PC-9 (cell line): ENCODE results near the gene NFX1. TPM values are rescaled to one million over a fixed set of nuclear protein-coding genes. Genes with fewer than 3 reads are reported as not detected.
"Not testable (repeated sequence)": the region's sequence is repeated elsewhere in the genome, so short reads cannot be mapped to it uniquely, and the experiment has no call there.

Experiments
- BruUV-seq: library from RNA; stranded (reverse); fragments of 400-500 nt; replicated peaks from 2 replicates; lab custom pipeline; 2021; lab: Mats Ljungman, UMichigan
- CTCF ChIA-PET: fragments of 300-600 bp; sonication (Branson Sonifier 250); formaldehyde crosslinking; loops from one replicate; lab custom pipeline; 2022; ENCODE audit warnings: antibody characterized with exemption; lab: Charles Lee
- POLR2A ChIA-PET: fragments of 300-600 bp; sonication (Branson Sonifier 250); formaldehyde crosslinking; loops from one replicate; lab custom pipeline; 2022; ENCODE audit warnings: antibody characterized with exemption; ENCODE audit not compliant: unreplicated experiment; lab: Charles Lee
- DNase-seq, 2 experiments: peaks; one replicate each; pipeline versions ENCODE4 v3.0.0 to v3.0.0-alpha.2; 2015 to 2022; ENCODE audit warnings: mixed read lengths in 1 of 2
- H2AFZ ChIP-seq: fragments of 200-600 bp; sonication (generic); 2 replicates; pipeline ENCODE4 v1.8.1; 2017; ENCODE audit warnings: antibody characterized with exemption
- H3F3A ChIP-seq: fragments of 200-600 bp; sonication (generic); 2 replicates; pipeline ENCODE4 v1.8.1; 2017; ENCODE audit warnings: antibody characterized with exemption, mild to moderate bottlenecking, low read depth; ENCODE audit not compliant: insufficient read depth
- H3K27ac ChIP-seq: fragments of 200-600 bp; sonication (generic); 2 replicates; pipeline ENCODE4 v1.6.1; 2016; ENCODE audit warnings: mixed run types
- H3K27me3 ChIP-seq: fragments of 200-600 bp; sonication (generic); 2 replicates; pipeline ENCODE4 v1.6.1; 2016; ENCODE audit warnings: low read depth, mixed run types; ENCODE audit not compliant: insufficient read depth
- H3K36me3 ChIP-seq: fragments of 200-600 bp; sonication (generic); 2 replicates; pipeline ENCODE4 v1.6.1; 2016; ENCODE audit warnings: low read depth, mixed run types
- H3K4me1 ChIP-seq: fragments of 200-600 bp; sonication (generic); replicated peaks from 2 replicates; pipeline ENCODE4 v1.6.1; 2016; ENCODE audit warnings: mixed run types; ENCODE audit not compliant: insufficient read depth
- H3K4me2 ChIP-seq: fragments of 200-600 bp; sonication (generic); 2 replicates; pipeline ENCODE4 v1.6.1; 2017; ENCODE audit warnings: mixed run types
- H3K4me3 ChIP-seq: fragments of 200-600 bp; sonication (generic); 2 replicates; pipeline ENCODE4 v1.6.1; 2016; ENCODE audit warnings: mixed run types
- H3K79me2 ChIP-seq: fragments of 200-600 bp; sonication (generic); 2 replicates; pipeline ENCODE4 v1.6.1; 2017; ENCODE audit warnings: low read depth, mixed run types
- H3K9me2 ChIP-seq: fragments of 200-600 bp; sonication (generic); 2 replicates; pipeline ENCODE4 v1.8.1; 2017; ENCODE audit warnings: mild to moderate bottlenecking; ENCODE audit not compliant: insufficient read depth
- H3K9me3 ChIP-seq: fragments of 200-600 bp; sonication (generic); 2 replicates; pipeline ENCODE4 v1.8.1; 2016; ENCODE audit warnings: low read depth; ENCODE audit not compliant: insufficient read depth
- H4K20me1 ChIP-seq: fragments of 200-600 bp; sonication (generic); 2 replicates; pipeline ENCODE4 v1.8.1; 2017; ENCODE audit not compliant: insufficient read depth
- intact Hi-C: fragments of 100-400 bp; cut with micrococcal nuclease; formaldehyde crosslinking; loops from one replicate; pipeline ENCODE4 v1.10.0; 2022; ENCODE audit not compliant: unreplicated experiment
- total RNA-seq: library from RNA; stranded (reverse); gene quantifications from 2 replicates; pipeline ENCODE4 v1.2.3, GENCODE V29; 2021

Gene NFX1
- total RNA-seq, 1 experiment from 2014 or later = 14.9 TPM

- H3K4me2 ChIP-seq, H3K79me2 ChIP-seq, H3K9me3 ChIP-seq, CTCF ChIA-PET, intact Hi-C loops, POLR2A ChIA-PET, H3F3A ChIP-seq, H3K4me3 ChIP-seq, DNase-seq, H3K27ac ChIP-seq, H3K27me3 ChIP-seq, H3K9me2 ChIP-seq, H3K36me3 ChIP-seq, H4K20me1 ChIP-seq, H3K4me1 ChIP-seq, H2AFZ ChIP-seq, BruUV-seq: not testable (repeated sequence)
Observed at GRCh38 chr9:33383396-33383795, 93.1 kb downstream of the NFX1 start.

GRCh38 chr9:33385536-33385935 is 95.2 kb downstream of the NFX1 start:
- H3K27ac ChIP-seq, H3K4me3 ChIP-seq, H3K27me3 ChIP-seq, H3K4me2 ChIP-seq, H2AFZ ChIP-seq, H4K20me1 ChIP-seq, DNase-seq, H3K9me3 ChIP-seq, H3K9me2 ChIP-seq, CTCF ChIA-PET, H3F3A ChIP-seq, H3K36me3 ChIP-seq, BruUV-seq, POLR2A ChIA-PET, intact Hi-C loops, H3K4me1 ChIP-seq, H3K79me2 ChIP-seq: not testable (repeated sequence)

- POLR2A ChIA-PET, BruUV-seq: not testable (repeated sequence)
Observed at GRCh38 chr9:33385979-33386640, 95.8 kb downstream of the NFX1 start.

DNA sequence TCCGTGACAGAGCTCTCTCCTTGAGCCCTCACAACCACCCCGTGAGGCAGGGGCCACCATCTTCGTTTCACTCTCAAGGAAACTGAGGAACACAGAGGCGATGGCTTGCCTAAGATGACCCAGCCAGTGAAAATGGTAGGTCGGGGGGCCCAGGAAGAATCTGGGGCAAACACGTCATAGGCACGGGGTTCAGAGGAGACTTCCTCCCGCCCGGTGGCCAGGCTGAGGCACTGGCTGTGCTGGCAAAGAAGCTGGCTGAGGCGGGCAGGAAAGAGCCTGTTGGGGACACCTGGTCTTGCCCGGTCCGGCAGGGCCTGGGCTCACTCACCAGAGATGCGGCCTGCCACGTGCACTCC is 96.3 kb downstream of the NFX1 start:
- H3K4me2 ChIP-seq, H3K36me3 ChIP-seq, H3F3A ChIP-seq, CTCF ChIA-PET, BruUV-seq, H2AFZ ChIP-seq, intact Hi-C loops, DNase-seq, H3K79me2 ChIP-seq, H3K4me1 ChIP-seq, H3K27ac ChIP-seq, H3K27me3 ChIP-seq, H3K9me2 ChIP-seq, H3K4me3 ChIP-seq, H3K9me3 ChIP-seq, POLR2A ChIA-PET, H4K20me1 ChIP-seq: not testable (repeated sequence)

More at GRCh38 chr9:33385979-33386640, 95.8 kb downstream of the NFX1 start:
- H3K4me3 ChIP-seq, H3K27me3 ChIP-seq, DNase-seq, H3K4me2 ChIP-seq, H3K79me2 ChIP-seq, H3K4me1 ChIP-seq, intact Hi-C loops, H3K9me2 ChIP-seq, H4K20me1 ChIP-seq, H3F3A ChIP-seq, CTCF ChIA-PET, H3K9me3 ChIP-seq, H3K36me3 ChIP-seq, H3K27ac ChIP-seq, H2AFZ ChIP-seq: not testable (repeated sequence)

DNA sequence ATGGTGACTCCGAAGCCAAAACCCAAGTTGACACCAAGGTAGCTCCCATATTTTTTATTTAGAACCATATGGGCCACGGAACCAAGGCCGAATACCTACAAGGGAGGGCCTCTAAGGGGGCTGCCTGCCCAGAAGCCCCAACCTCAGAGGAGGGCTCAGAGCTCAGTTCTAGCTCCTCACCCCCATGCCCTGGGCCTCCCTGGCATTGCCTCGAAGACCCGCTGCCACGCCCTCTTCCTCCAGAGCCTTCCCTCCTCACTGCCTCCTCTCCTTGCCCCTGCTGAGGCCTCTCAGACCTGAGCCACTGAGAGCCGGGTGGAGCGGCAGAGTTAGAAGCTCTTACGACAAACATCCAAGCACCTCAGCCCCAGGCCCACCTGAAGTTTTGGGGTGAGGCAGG is 96.7 kb downstream of the NFX1 start:
- H4K20me1 ChIP-seq, intact Hi-C loops: not testable (repeated sequence)

More for the DNA sequence above, 96.7 kb downstream of the NFX1 start:
- H3K9me2 ChIP-seq, H3K36me3 ChIP-seq, CTCF ChIA-PET, H3K9me3 ChIP-seq, H3K27ac ChIP-seq, H3K4me2 ChIP-seq, H3K79me2 ChIP-seq, POLR2A ChIA-PET, H3F3A ChIP-seq, BruUV-seq, H2AFZ ChIP-seq, DNase-seq, H3K27me3 ChIP-seq, H3K4me3 ChIP-seq: not testable (repeated sequence)
- H3K4me1 ChIP-seq = peaks cover 10% of the 10 kb centered on the region
